Left lung (tissue), 10 donors: Measurements from ENCODE around the gene PGBD5. TPM values are rescaled to one million over a fixed set of nuclear protein-coding genes. Genes with fewer than 3 reads are reported as not detected.

Source experiments
- ATAC-seq: fragments of 200-7000 bp; cut with Tn5 transposase; one replicate; pipeline ENCODE4 v1.9.1; 2020; ENCODE audit warnings: moderate library complexity
- DNase-seq, 4 donors: peaks; one replicate each; pipeline ENCODE4 v3.0.0-alpha.2; 2013 to 2020
- H3K27ac ChIP-seq, 2 donors: fragments of 200-600 bp; sonication (generic) in 1 of 2; one replicate each; pipeline versions ENCODE4 v1.5.0 to v1.8.0; 2020 to 2021
- H3K27me3 ChIP-seq, 2 donors: fragments of 200-600 bp; sonication (generic) in 1 of 2; one replicate each; pipeline versions ENCODE4 v1.5.0 to v1.8.0; 2020 to 2021
- H3K36me3 ChIP-seq, 2 donors: fragments of 200-600 bp; sonication (generic) in 1 of 2; one replicate each; pipeline versions ENCODE4 v1.5.0 to v1.8.0; 2020 to 2021
- H3K4me1 ChIP-seq, 2 donors: fragments of 200-600 bp; one replicate each; pipeline ENCODE4 v1.8.0; 2021
- H3K4me3 ChIP-seq, 2 donors: fragments of 200-600 bp; sonication (generic) in 1 of 2; one replicate each; pipeline versions ENCODE4 v1.5.0 to v1.8.0; 2020 to 2021; ENCODE audit warnings: mild to moderate bottlenecking in 1 of 2
- H3K9me3 ChIP-seq, 2 donors: fragments of 200-600 bp; sonication (generic) in 1 of 2; one replicate each; pipeline versions ENCODE4 v1.5.0 to v1.8.0; 2020 to 2021
- intact Hi-C, 2 donors: fragments of 100-400 bp; cut with DNase I; formaldehyde crosslinking; loops; one replicate each; pipeline versions ENCODE4 v1.11.2 to v1.14.2; 2022
- polyA plus RNA-seq, 6 donors: library from polyadenylated mRNA; unstranded; fragments of 120-200 nt; gene quantifications; one replicate each; pipeline ENCODE4 v1.2.1, GENCODE V29; 2013; ENCODE audit not compliant: insufficient read length in 6 of 6
- total RNA-seq, 2 donors: library from RNA; stranded (reverse); fragmentation: NEBNext Ultra II Directional; extraction: Animal tissue kit (Norgen Biotek cat#: 25700); gene quantifications; one replicate each; pipeline ENCODE4 v1.2.1, GENCODE V29; 2021
- TF ChIP-seq, protein P1 (sequence below), 2 donors: fragments of 200-600 bp; sonication (generic) in 1 of 2; IDR thresholded peaks; one replicate each; pipeline versions ENCODE4 v1.5.0 to v1.8.0; 2021; ENCODE audit warnings: antibody characterized with exemption in 2 of 2
- donor health status: DM: no; HTN: yes; CAD: no.
- donor health status: DM: no; HTN: no; CAD: no.

PGBD5 gene
- total and polyA plus RNA-seq, 8 donors = 2.3 to 10.1 (median 4.8) TPM

GRCh38 chr1:230268371-230269170 lies 157.6 kb downstream of the PGBD5 start:
- intact Hi-C loops = loop anchor here in 1 of 2 donors (5.0 kb wide), 1 partner anchor 606 kb away; no protein-coding TSS in a partner anchor
- TF ChIP-seq, protein P1, sequence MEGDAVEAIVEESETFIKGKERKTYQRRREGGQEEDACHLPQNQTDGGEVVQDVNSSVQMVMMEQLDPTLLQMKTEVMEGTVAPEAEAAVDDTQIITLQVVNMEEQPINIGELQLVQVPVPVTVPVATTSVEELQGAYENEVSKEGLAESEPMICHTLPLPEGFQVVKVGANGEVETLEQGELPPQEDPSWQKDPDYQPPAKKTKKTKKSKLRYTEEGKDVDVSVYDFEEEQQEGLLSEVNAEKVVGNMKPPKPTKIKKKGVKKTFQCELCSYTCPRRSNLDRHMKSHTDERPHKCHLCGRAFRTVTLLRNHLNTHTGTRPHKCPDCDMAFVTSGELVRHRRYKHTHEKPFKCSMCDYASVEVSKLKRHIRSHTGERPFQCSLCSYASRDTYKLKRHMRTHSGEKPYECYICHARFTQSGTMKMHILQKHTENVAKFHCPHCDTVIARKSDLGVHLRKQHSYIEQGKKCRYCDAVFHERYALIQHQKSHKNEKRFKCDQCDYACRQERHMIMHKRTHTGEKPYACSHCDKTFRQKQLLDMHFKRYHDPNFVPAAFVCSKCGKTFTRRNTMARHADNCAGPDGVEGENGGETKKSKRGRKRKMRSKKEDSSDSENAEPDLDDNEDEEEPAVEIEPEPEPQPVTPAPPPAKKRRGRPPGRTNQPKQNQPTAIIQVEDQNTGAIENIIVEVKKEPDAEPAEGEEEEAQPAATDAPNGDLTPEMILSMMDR (IDR thresholded peaks at IDR 0.05) = peak; percentile 9 to 45
- no peaks in the 10 kb centered on the region for H3K9me3 ChIP-seq
- no peaks in the 10 kb centered on the region for H3K27me3 ChIP-seq
- no peak overlapping the region for H3K27ac ChIP-seq
- peaks cover 4 to 15% of the 10 kb centered on the region in 2 donors for H3K4me1 ChIP-seq
- peak in 2 of 4 donors; percentile 34 to 57 for DNase-seq
- no peak overlapping the region for H3K4me3 ChIP-seq
- H3K36me3 ChIP-seq = peaks cover 0 to 67% of the 10 kb centered on the region in 2 donors
- peak; percentile 85 for ATAC-seq

DNA sequence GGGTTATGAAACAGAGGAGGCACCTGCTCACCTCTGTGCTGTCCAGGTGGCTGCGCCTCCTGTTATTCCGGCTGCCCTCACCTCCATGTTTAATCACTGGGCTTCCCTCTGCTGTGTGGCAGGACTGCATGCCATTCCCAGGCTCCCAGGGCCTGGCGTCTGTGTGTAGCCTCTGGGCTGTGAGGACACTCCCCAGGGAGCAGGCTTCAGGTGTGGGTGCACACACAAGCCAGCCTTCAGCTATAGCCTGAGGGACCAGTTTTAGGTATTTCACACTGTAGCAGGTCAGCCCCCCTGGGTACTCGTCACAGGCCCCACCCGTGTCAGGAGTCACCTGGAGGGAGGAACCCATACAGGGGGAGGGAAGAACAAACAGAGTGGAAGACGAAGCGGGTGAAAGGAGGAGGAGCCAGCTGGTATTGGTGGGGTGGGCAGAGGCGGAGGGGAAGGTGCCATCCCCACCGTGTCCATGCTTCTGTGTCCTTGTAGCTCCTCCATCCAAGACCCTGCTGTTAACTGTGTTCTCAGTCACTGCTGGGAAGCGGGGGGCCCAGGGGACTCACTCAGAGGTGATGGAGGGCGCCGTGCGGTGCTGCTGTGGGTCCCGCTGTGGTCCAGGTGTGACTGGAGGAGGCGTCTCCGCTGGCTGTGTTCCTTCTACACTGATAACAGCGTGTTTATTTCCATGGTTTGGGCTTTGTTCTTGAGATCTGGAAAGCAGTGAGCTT lies 158.6 kb downstream of the PGBD5 start:
- no peak overlapping the region for H3K27ac ChIP-seq
- intact Hi-C loops = loop anchor here in 1 of 2 donors (5.0 kb wide), 1 partner anchor 605 kb away; no protein-coding TSS in a partner anchor
- DNase-seq (peak in 1 of 4 donors; percentile 17), ATAC-seq (no peak)
- no peaks in the 10 kb centered on the region for H3K27me3 ChIP-seq
- TF ChIP-seq, protein P1 (IDR thresholded peaks at IDR 0.05) = no peak
- no peaks in the 10 kb centered on the region for H3K9me3 ChIP-seq
- peaks cover 0 to 77% of the 10 kb centered on the region in 2 donors for H3K36me3 ChIP-seq
- no peak overlapping the region for H3K4me3 ChIP-seq
- peaks cover 4 to 15% of the 10 kb centered on the region in 2 donors for H3K4me1 ChIP-seq

DNA sequence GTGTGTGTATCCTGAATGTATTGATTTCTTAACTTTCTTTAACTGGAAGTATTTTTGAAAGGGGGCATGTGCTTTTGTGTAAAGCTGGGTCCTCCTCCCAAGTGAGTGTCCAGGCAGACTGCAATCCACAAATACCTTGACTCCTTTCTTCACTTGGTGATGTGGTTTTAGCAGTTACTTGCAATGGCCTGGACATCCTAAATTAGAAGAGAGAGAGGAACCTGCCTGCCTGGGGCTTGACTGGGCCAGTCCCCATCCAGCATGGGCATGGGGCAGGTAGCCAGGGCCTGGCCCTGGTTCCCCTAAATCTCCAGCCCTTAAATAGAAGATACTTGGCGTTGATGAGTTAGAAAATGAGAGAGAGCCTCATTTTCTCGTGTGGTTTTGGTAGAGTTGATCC lies 159.7 kb downstream of the PGBD5 start:
- DNase-seq (no peak), ATAC-seq (no peak)
- intact Hi-C loops = loop anchor here in 1 of 2 donors (5.0 kb wide), 1 partner anchor 604 kb away; no protein-coding TSS in a partner anchor
- TF ChIP-seq, protein P1 (IDR thresholded peaks at IDR 0.05) = no peak
- Histone ChIP-seq H3K4me3 (no peak overlapping the region), H3K9me3 (no peaks in the 10 kb centered on the region), H3K4me1 (peaks cover 4 to 12% of the 10 kb centered on the region in 2 donors), H3K27me3 (no peaks in the 10 kb centered on the region), H3K27ac (no peak overlapping the region), H3K36me3 (peaks cover 0 to 76% of the 10 kb centered on the region in 2 donors)

DNA sequence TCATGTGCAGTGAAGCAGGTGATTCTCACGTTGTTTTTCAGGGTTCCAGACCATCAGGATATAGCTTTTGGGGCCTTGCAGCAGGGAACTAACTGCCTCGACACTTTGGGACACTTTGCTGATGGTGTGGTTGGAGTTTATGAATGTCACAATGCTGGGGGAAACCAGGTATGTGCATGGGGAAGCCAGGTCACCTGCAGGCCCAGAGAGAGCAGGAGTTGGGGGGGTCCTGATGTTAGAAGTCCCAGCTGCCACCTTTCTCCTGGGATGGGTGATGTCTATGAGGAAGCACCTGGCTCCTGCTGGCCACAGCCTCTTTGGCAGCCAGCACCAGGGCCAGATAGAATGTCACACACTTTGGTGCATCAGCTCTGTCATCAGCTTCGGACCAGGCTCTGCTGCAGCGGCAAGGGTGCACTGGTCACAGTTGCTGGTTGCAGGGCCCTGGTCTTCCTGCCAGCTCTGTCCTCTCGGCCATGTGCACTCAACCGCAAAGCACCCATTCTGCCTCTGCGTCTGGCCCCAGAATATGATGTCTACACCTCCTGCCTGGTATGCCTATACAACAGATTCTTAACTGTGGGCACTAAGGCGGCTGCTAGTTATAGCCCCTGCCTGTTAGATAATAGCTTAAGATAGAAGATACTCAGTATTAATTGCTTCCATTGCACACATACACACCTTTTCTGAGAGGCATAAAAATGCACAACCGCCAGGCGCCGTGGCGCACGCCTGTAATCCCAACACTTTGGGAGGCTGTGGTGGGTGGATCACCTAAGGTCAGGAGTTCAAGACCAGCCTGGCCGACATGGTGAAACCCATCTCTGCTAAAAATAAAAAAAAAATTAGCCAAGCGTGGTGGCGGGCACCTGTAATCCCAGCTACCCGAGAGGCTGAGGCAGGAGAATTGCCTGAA lies 160.7 kb downstream of the PGBD5 start:
- H3K9me3 ChIP-seq = no peaks in the 10 kb centered on the region
- no peak overlapping the region for H3K4me3 ChIP-seq
- peaks cover 4 to 8% of the 10 kb centered on the region in 2 donors for H3K4me1 ChIP-seq
- no peak overlapping the region for H3K27ac ChIP-seq
- intact Hi-C loops = loop anchor here in 1 of 2 donors (5.0 kb wide), 1 partner anchor 603 kb away; no protein-coding TSS in a partner anchor
- TF ChIP-seq, protein P1 (IDR thresholded peaks at IDR 0.05) = no peak
- DNase-seq (no peak), ATAC-seq (no peak)
- no peaks in the 10 kb centered on the region for H3K27me3 ChIP-seq
- peaks cover 0 to 70% of the 10 kb centered on the region in 2 donors for H3K36me3 ChIP-seq

Other genes with a start within 250 kb of the PGBD5 start
- gene COG2, start 216.1 kb upstream of the PGBD5 start, total RNA-seq = 10 to 100 TPM; 26.1 to 27.0 TPM
- gene COG2, start 216.1 kb upstream of the PGBD5 start, polyA plus RNA-seq = 10 to 100 TPM; 26.7 to 33.4 (median 28.2) TPM